ENCODE data around the gene EVI5L. TPM values are rescaled to one million over a fixed set of nuclear protein-coding genes. Genes with fewer than 3 reads are reported as not detected.
A peak's percentile ranks its signal among the peaks of the same experiment; 100 is the strongest.

EVI5L gene
- total and polyA plus RNA-seq, 2 of the 13 experiments (the other 11 are each of a cell fraction or from before 2014, with no cell fraction given) = 1.7 to 2.4 TPM

- TF ChIP-seq ELF4 (CRISPR knock-in tag; IDR thresholded peaks at IDR 0.05; ENCODE audit: borderline replicate concordance) (peak; percentile 36; the same call in 1 of the 2 replicates), PATZ1 (CRISPR knock-in tag; IDR thresholded peaks at IDR 0.05) (peak; percentile 35; the same call in 1 of the 2 replicates), TCF12 (IDR thresholded peaks at IDR 0.05) (no peak), TCF12 (CRISPR knock-in tag; IDR thresholded peaks at IDR 0.05) (0 out of 2 replicates have a peak, but pooled peaks have one; percentile 32), NCOR1 (IDR thresholded peaks at IDR 0.05; ENCODE audit: borderline replicate concordance, low read length) (peak; percentile 38; the same call in 1 of the 2 replicates), TBL1XR1 (IDR thresholded peaks at IDR 0.05; ENCODE audit: borderline replicate concordance, low read length, partially characterized antibody) (peak; percentile 10), ZNF138 (CRISPR knock-in tag; IDR thresholded peaks at IDR 0.05; ENCODE audit: low read depth) (0 out of 2 replicates have a peak, but pooled peaks have one; percentile 25), ZNF34 (CRISPR knock-in tag; IDR thresholded peaks at IDR 0.05; ENCODE audit: borderline replicate concordance) (no peak), MNT (IDR thresholded peaks at IDR 0.05) (no peak), CREB3 (CRISPR knock-in tag; IDR thresholded peaks at IDR 0.05) (no peak), ZFP36L1 (CRISPR knock-in tag; IDR thresholded peaks at IDR 0.05) (0 out of 2 replicates have a peak, but pooled peaks have one; percentile 2), NR2F1 (CRISPR knock-in tag; IDR thresholded peaks at IDR 0.05) (0 out of 4 replicates have a peak, but pooled peaks of 1 of the 2 experiments have one; percentile 89), ATF7 (IDR thresholded peaks at IDR 0.05) (no peak), ATF7 (CRISPR knock-in tag; IDR thresholded peaks at IDR 0.05) (no peak), PBX3 (CRISPR knock-in tag; IDR thresholded peaks at IDR 0.05; ENCODE audit: borderline replicate concordance) (no peak), CREM (IDR thresholded peaks at IDR 0.05) (peak; percentile 11; the same call in 1 of the 2 replicates), CREM (CRISPR knock-in tag; IDR thresholded peaks at IDR 0.05) (no peak), ZNF280B (CRISPR knock-in tag; IDR thresholded peaks at IDR 0.05; ENCODE audit: borderline replicate concordance) (no peak), MTA1 (CRISPR knock-in tag; IDR thresholded peaks at IDR 0.05; ENCODE audit: borderline replicate concordance) (0 out of 2 replicates have a peak, but pooled peaks have one; percentile 29), KDM2A (CRISPR knock-in tag; IDR thresholded peaks at IDR 0.05; ENCODE audit: borderline replicate concordance, low read depth) (no peak), TBX2 (CRISPR knock-in tag; IDR thresholded peaks at IDR 0.05; ENCODE audit: borderline replicate concordance) (peak; percentile 46; the same call in 1 of the 2 replicates), ZNF3 (CRISPR knock-in tag; IDR thresholded peaks at IDR 0.05) (no peak), AHR (CRISPR knock-in tag; IDR thresholded peaks at IDR 0.05) (no peak), ZNF879 (CRISPR knock-in tag; IDR thresholded peaks at IDR 0.05) (no peak)
Measured at GRCh38 chr19:7902796-7903243, 72.8 kb downstream of the EVI5L start (continued).
